GM21786 (cell line): Measurements from ENCODE around the gene ZNF385B.
A peak's percentile ranks its signal among the peaks of the same experiment; 100 is the strongest.

Experiments
- ATAC-seq: cut with Tn5 transposase; IDR thresholded peaks from one replicate; pipeline ENCODE4 v1.9.1; 2021; ENCODE audit not compliant: unreplicated experiment

Gene ZNF385B

GRCh38 chr2:179454443-179455171 is 406.8 kb downstream of the ZNF385B start:
- no peak for ATAC-seq

GRCh38 chr2:179449010-179449409 is 412.4 kb downstream of the ZNF385B start:
- peak; percentile 90 for ATAC-seq

- no peak for ATAC-seq
Measured at GRCh38 chr2:179447839-179448447, 413.5 kb downstream of the ZNF385B start.

- no peak for ATAC-seq
Measured at GRCh38 chr2:179447421-179447820, 414.0 kb downstream of the ZNF385B start.

- ATAC-seq: no peak
Measured at GRCh38 chr2:179446476-179447141, 414.8 kb downstream of the ZNF385B start.

GRCh38 chr2:179444056-179444455 is 417.4 kb downstream of the ZNF385B start:
- ATAC-seq: no peak

- ATAC-seq: no peak
Measured at GRCh38 chr2:179443180-179443579, 418.2 kb downstream of the ZNF385B start.

- no peak for ATAC-seq
Measured at GRCh38 chr2:179442206-179442605, 419.2 kb downstream of the ZNF385B start.

- no peak for ATAC-seq
Measured at GRCh38 chr2:179441551-179441950, 419.9 kb downstream of the ZNF385B start.

- peak; percentile 60 for ATAC-seq
Measured at GRCh38 chr2:179440642-179441251, 420.7 kb downstream of the ZNF385B start.

- no peak for ATAC-seq
Measured at GRCh38 chr2:179438654-179439053, 422.8 kb downstream of the ZNF385B start.

GRCh38 chr2:179437430-179437829 is 424.0 kb downstream of the ZNF385B start:
- ATAC-seq: no peak

GRCh38 chr2:179435566-179435965 is 425.8 kb downstream of the ZNF385B start:
- no peak for ATAC-seq

- no peak for ATAC-seq
Measured at GRCh38 chr2:179435000-179435399, 426.4 kb downstream of the ZNF385B start.

- ATAC-seq: no peak
Measured at GRCh38 chr2:179434357-179434756, 427.1 kb downstream of the ZNF385B start.

GRCh38 chr2:179432751-179433150 is 428.7 kb downstream of the ZNF385B start:
- no peak for ATAC-seq

GRCh38 chr2:179429597-179429996 is 431.8 kb downstream of the ZNF385B start:
- ATAC-seq: no peak

GRCh38 chr2:179429060-179429471 is 432.3 kb downstream of the ZNF385B start:
- no peak for ATAC-seq

GRCh38 chr2:179428649-179429048 is 432.8 kb downstream of the ZNF385B start:
- no peak for ATAC-seq

GRCh38 chr2:179427065-179427464 is 434.3 kb downstream of the ZNF385B start:
- ATAC-seq: no peak

GRCh38 chr2:179424571-179424970 is 436.8 kb downstream of the ZNF385B start:
- no peak for ATAC-seq
